WTC11 (cell line): Measurements from ENCODE around the gene RASL11A. TPM values are rescaled to one million over a fixed set of nuclear protein-coding genes. Genes with fewer than 3 reads are reported as not detected.

Experiments
- AR ChIP-seq: fragments of 250-450 bp; sonication (Bioruptor Pico); IDR thresholded peaks from 2 replicates; pipeline ENCODE4 v1.9.0; 2021; ENCODE audit warnings: mild to moderate bottlenecking
- ATF3 ChIP-seq: sonication (generic); formaldehyde crosslinking; conservative IDR thresholded peaks from 2 replicates; pipeline ENCODE4 v1.8.1; 2022; ENCODE audit warnings: mild to moderate bottlenecking, missing genetic modification reagents
- CBFB ChIP-seq: sonication (generic); formaldehyde crosslinking; IDR thresholded peaks from 2 replicates; pipeline ENCODE4 v1.8.1; 2022; ENCODE audit warnings: mild to moderate bottlenecking, low read depth, missing genetic modification reagents
- CREB1 ChIP-seq: sonication (generic); formaldehyde crosslinking; IDR thresholded peaks from 2 replicates; pipeline ENCODE4 v1.8.0; 2023; ENCODE audit warnings: mild to moderate bottlenecking, missing genetic modification reagents
- CREM ChIP-seq: sonication (generic); formaldehyde crosslinking; IDR thresholded peaks from 2 replicates; pipeline ENCODE4 v1.8.1; 2022; ENCODE audit warnings: mild to moderate bottlenecking, missing genetic modification reagents, moderate library complexity
- FOXP4 ChIP-seq: sonication (generic); formaldehyde crosslinking; IDR thresholded peaks from 2 replicates; pipeline ENCODE4 v1.8.0; 2022; ENCODE audit warnings: mild to moderate bottlenecking, missing genetic modification reagents
- JAZF1 ChIP-seq: fragments of 250-450 bp; sonication (Bioruptor Pico); IDR thresholded peaks from 2 replicates; pipeline ENCODE4 v1.9.0; 2021; ENCODE audit warnings: moderate library complexity, mild to moderate bottlenecking, inconsistent platforms
- MAX ChIP-seq: sonication (generic); formaldehyde crosslinking; IDR thresholded peaks from 2 replicates; pipeline ENCODE4 v1.8.0; 2022; ENCODE audit warnings: mild to moderate bottlenecking, missing genetic modification reagents
- PRRX2 ChIP-seq: fragments of 250-450 bp; sonication (Bioruptor Pico); IDR thresholded peaks from 2 replicates; pipeline ENCODE4 v1.8.0; 2021; ENCODE audit warnings: mild to moderate bottlenecking
- SMAD4 ChIP-seq: sonication (generic); formaldehyde crosslinking; IDR thresholded peaks from 2 replicates; pipeline ENCODE4 v1.8.0; 2022; ENCODE audit warnings: mild to moderate bottlenecking, missing genetic modification reagents
- SOX15 ChIP-seq: fragments of 250-450 bp; sonication (Bioruptor Pico); IDR thresholded peaks from 2 replicates; pipeline ENCODE4 v1.9.0; 2021; ENCODE audit warnings: mild to moderate bottlenecking
- SP1 ChIP-seq: sonication (generic); formaldehyde crosslinking; conservative IDR thresholded peaks from 2 replicates; pipeline ENCODE4 v1.8.1; 2022; ENCODE audit warnings: missing genetic modification reagents
- TCF7 ChIP-seq: sonication (generic); formaldehyde crosslinking; IDR thresholded peaks from 2 replicates; pipeline ENCODE4 v1.8.0; 2022; ENCODE audit warnings: mild to moderate bottlenecking, low read depth, missing genetic modification reagents, moderate library complexity
- TEAD1 ChIP-seq: sonication (generic); formaldehyde crosslinking; IDR thresholded peaks from 2 replicates; pipeline ENCODE4 v1.8.0; 2022; ENCODE audit warnings: mild to moderate bottlenecking, missing genetic modification reagents
- ZNF138 ChIP-seq: sonication (generic); formaldehyde crosslinking; conservative IDR thresholded peaks from 2 replicates; pipeline ENCODE4 v1.8.1; 2022; ENCODE audit warnings: mild to moderate bottlenecking, moderate library complexity, missing genetic modification reagents
- ZNF281 ChIP-seq: sonication (generic); formaldehyde crosslinking; IDR thresholded peaks from 2 replicates; pipeline ENCODE4 v1.8.0; 2023; ENCODE audit warnings: mild to moderate bottlenecking, missing genetic modification reagents
- ZNF416 ChIP-seq: fragments of 250-450 bp; sonication (Bioruptor Pico); IDR thresholded peaks from 2 replicates; pipeline ENCODE4 v1.9.0; 2021; ENCODE audit warnings: mild to moderate bottlenecking, inconsistent platforms
- ZNF532 ChIP-seq: fragments of 250-450 bp; sonication (Bioruptor Pico); IDR thresholded peaks from 2 replicates; pipeline ENCODE4 v1.9.0; 2021; ENCODE audit warnings: mild to moderate bottlenecking, borderline replicate concordance
- total RNA-seq: library from RNA; stranded (reverse); gene quantifications from 3 replicates; pipeline ENCODE4 v1.2.3, GENCODE V29; 2021

RASL11A gene
- total RNA-seq, 1 experiment from 2014 or later, result 3.5 TPM

- TF ChIP-seq FOXP4 (CRISPR knock-in tag), result peak; percentile 81
- peak; percentile 93 for TF ChIP-seq CREM
- TF ChIP-seq ZNF281 (CRISPR knock-in tag), result no peak
- TF ChIP-seq JAZF1, result no peak
- TF ChIP-seq ZNF138 (CRISPR knock-in tag), result no peak
- no peak for TF ChIP-seq CBFB (CRISPR knock-in tag)
- TF ChIP-seq ZNF416 (CRISPR knock-in tag), result 0 out of 2 replicates have a peak, but pooled peaks have one; percentile 52
- TF ChIP-seq PRRX2 (CRISPR knock-in tag), result no peak
- TF ChIP-seq MAX (CRISPR knock-in tag), result peak; percentile 94
- peak; percentile 52 for TF ChIP-seq SMAD4 (CRISPR knock-in tag)
- TF ChIP-seq TCF7 (CRISPR knock-in tag), result 0 out of 2 replicates have a peak, but pooled peaks have one; percentile 44
- TF ChIP-seq SP1 (CRISPR knock-in tag), result peak; percentile 81
- TF ChIP-seq CREB1 (CRISPR knock-in tag), result no peak
- TF ChIP-seq TEAD1 (CRISPR knock-in tag), result peak; percentile 67; the same call in 1 of the 2 replicates
- no peak for TF ChIP-seq ZNF532 (CRISPR knock-in tag)
- TF ChIP-seq ATF3 (CRISPR knock-in tag), result no peak
- no peak for TF ChIP-seq SOX15 (CRISPR knock-in tag)
- TF ChIP-seq AR (CRISPR knock-in tag), result no peak
Observed at GRCh38 chr13:27251166-27252091, 19.2 kb upstream of the RASL11A start, which contains the start of gene RPL21 (continued).
